ENCODE results near the gene SLC31A1. TPM values are rescaled to one million over a fixed set of nuclear protein-coding genes. Genes with fewer than 3 reads are reported as not detected.

The SLC31A1 gene
- total RNA-seq, 2 donors from 2014 or later, result 11.0 to 11.5 TPM

DNA sequence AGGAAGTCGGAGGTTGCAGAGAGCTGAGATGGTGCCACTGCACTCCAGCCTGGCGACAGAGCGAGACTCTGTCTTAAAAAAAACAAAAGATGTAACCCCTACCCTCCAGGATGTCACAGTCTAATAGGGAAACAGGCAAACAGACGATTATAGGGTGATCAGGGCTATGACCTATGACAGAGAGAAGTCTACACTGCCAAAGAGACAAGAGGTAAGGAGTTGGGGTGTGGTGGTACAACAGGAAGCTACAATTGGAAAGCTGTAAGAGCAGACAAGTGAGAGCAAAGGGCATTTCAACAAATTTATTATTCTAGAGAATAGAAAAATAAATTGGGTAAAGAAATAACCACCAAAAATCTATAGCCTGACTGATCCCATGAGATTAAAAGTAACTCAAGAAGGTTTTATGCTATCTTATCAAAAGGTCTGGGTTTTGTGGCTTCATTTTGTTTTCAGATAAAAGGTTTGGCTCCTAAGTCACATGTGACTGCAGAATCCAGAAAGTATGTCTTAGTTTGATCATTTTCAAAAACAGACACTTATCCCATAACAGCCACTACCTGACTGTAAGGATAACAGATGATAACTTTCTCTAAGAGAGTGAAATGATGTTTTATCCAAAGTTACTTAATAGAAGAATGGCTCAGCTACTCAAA is 46.7 kb downstream of the SLC31A1 start:
- Histone ChIP-seq H3K27me3 (replicated peaks; ENCODE audit: insufficient read depth) (no peaks in the 10 kb centered on the region), H3K4me1 (ENCODE audit: control insufficient read depth in 1 of 2, low read depth in 2 of 2) (no peaks in the 10 kb centered on the region), H3K27ac (no peak overlapping the region), H3K4me3 (no peak overlapping the region), H3K9me3 (no peaks in the 10 kb centered on the region), H3K36me3 (peaks cover 46% of the 10 kb centered on the region)
- no peak for DNase-seq (ENCODE audit: low spot score)
- no peak for ATAC-seq (ENCODE audit: insufficient number of reproducible peaks, low FRiP score, low read depth)
- TF ChIP-seq, protein P1, sequence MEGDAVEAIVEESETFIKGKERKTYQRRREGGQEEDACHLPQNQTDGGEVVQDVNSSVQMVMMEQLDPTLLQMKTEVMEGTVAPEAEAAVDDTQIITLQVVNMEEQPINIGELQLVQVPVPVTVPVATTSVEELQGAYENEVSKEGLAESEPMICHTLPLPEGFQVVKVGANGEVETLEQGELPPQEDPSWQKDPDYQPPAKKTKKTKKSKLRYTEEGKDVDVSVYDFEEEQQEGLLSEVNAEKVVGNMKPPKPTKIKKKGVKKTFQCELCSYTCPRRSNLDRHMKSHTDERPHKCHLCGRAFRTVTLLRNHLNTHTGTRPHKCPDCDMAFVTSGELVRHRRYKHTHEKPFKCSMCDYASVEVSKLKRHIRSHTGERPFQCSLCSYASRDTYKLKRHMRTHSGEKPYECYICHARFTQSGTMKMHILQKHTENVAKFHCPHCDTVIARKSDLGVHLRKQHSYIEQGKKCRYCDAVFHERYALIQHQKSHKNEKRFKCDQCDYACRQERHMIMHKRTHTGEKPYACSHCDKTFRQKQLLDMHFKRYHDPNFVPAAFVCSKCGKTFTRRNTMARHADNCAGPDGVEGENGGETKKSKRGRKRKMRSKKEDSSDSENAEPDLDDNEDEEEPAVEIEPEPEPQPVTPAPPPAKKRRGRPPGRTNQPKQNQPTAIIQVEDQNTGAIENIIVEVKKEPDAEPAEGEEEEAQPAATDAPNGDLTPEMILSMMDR (IDR thresholded peaks at IDR 0.05), result no peak

DNA sequence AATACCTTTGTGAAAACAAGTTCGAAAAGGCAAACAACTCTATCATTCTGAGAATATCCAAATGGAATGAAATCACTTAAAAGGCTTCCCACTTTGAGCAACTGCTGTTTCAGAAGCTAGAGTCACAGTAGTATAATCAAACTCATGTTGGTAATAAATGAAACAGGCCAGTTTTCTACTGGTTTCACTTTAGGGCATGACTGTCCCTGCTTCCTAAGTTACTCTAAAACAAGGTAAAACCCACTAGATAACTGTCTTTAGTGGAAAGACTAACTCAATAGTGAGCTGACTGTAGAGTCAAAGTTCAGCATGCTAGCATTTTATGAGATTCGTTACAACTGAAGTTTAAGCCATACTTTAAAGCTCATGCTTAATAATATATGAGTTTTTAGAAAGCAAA is 48.0 kb downstream of the SLC31A1 start:
- Histone ChIP-seq H3K9me3 (no peaks in the 10 kb centered on the region), H3K27me3 (replicated peaks; ENCODE audit: insufficient read depth) (no peaks in the 10 kb centered on the region), H3K4me3 (no peak overlapping the region), H3K36me3 (peaks cover 48% of the 10 kb centered on the region), H3K4me1 (ENCODE audit: control insufficient read depth in 1 of 2, low read depth in 2 of 2) (peaks cover 4 to 6% of the 10 kb centered on the region in 2 donors), H3K27ac (no peak overlapping the region)
- DNase-seq (ENCODE audit: low spot score), result no peak
- ATAC-seq (ENCODE audit: insufficient number of reproducible peaks, low FRiP score, low read depth), result no peak
- TF ChIP-seq, protein P1 (IDR thresholded peaks at IDR 0.05), result no peak

DNA sequence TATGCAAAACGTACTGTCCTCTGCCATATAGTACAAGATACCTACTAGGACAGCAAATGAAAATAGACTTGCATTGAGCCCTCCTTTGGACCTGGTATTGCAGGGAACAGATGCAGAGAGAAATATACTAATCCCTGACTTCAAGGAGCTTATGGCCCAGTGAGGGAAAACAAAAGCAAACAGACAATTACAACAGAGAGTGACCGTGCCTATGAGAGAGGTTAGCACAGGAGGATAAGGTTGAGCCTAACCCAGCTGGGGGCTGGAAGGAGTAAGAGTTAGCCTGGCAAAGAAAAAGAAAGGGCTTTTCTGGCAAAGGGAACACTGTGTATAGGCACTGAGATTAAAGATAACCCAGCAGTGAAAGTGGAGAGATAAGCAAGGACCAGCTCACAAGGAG is 48.5 kb downstream of the SLC31A1 start:
- ATAC-seq (ENCODE audit: insufficient number of reproducible peaks, low FRiP score, low read depth), result no peak
- TF ChIP-seq, protein P1 (IDR thresholded peaks at IDR 0.05), result no peak
- peaks cover 48% of the 10 kb centered on the region for H3K36me3 ChIP-seq
- DNase-seq (ENCODE audit: low spot score), result no peak
- H3K27ac ChIP-seq, result no peak overlapping the region
- H3K9me3 ChIP-seq, result no peaks in the 10 kb centered on the region
- H3K4me1 ChIP-seq (ENCODE audit: control insufficient read depth in 1 of 2, low read depth in 2 of 2), result peaks cover 4 to 10% of the 10 kb centered on the region in 2 donors
- no peaks in the 10 kb centered on the region for H3K27me3 ChIP-seq (replicated peaks; ENCODE audit: insufficient read depth)
- no peak overlapping the region for H3K4me3 ChIP-seq

DNA sequence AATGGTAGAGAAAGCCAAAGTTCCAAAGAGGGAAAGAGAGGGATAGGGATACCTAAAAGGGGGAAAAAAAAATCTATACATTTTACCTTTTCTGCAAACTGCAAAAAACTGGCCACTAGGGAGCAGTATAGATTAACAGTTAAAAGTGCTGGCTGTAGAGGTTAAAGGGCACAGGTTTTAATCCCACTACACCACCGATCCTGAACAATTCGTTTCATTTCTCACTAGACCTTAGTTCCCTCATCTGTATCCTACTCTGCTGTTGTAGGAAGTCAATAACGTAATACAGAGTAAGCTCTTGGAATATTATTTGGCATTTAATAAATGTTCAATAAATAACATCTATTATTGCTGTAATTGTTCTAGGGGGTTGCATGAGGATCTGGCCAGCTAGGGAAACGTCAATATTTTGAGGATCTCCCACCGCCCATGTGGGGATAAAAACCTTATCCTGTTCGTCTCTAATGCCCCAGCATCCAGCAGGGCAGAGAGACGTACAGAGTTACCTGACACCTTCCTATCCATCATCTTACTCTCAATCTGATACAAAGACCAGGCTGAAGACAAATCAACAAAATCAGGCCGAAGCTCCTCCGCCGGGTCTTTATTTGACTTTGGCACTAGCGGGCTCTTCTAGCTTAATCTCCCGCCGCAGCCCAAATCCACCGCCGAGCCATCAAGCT is 53.3 kb downstream of the SLC31A1 start:
- Histone ChIP-seq H3K9me3 (no peaks in the 10 kb centered on the region), H3K36me3 (peaks cover 36% of the 10 kb centered on the region), H3K4me3 (peak overlapping the region; percentile 82), H3K4me1 (ENCODE audit: control insufficient read depth in 1 of 2, low read depth in 2 of 2) (peaks cover 7 to 25% of the 10 kb centered on the region in 2 donors), H3K27me3 (replicated peaks; ENCODE audit: insufficient read depth) (no peaks in the 10 kb centered on the region), H3K27ac (peak overlapping the region; percentile 84 to 92)
- TF ChIP-seq, protein P1 (IDR thresholded peaks at IDR 0.05), result peak; percentile 60
- ATAC-seq (ENCODE audit: insufficient number of reproducible peaks, low FRiP score, low read depth) (no peak), DNase-seq (ENCODE audit: low spot score) (no peak)

Data from thoracic aorta (tissue), 2 donors.